Effector memory CD8-positive, alpha-beta T cell (primary cell): Measurements from ENCODE around the gene LNX1.

Source experiments
- ATAC-seq: fragments of 150-1000 bp; cut with Tn5 transposase; replicated peaks from 2 replicates; pipeline ENCODE4 v1.10.0; 2021; ENCODE audit warnings: mild to moderate bottlenecking, moderate library complexity
- DNase-seq, 3 experiments: peaks; one replicate each; pipeline ENCODE4 v3.0.0; 2021
- H3K27ac Mint-ChIP-seq, 2 donors: one replicate each; pipeline ENCODE4 v1.8.0; 2022; ENCODE audit warnings: mild to moderate bottlenecking in 2 of 2, mixed read lengths in 2 of 2, moderate library complexity in 2 of 2
- H3K27me3 Mint-ChIP-seq, 2 donors: one replicate each; pipeline ENCODE4 v1.8.0; 2022; ENCODE audit warnings: mixed read lengths in 2 of 2
- H3K36me3 Mint-ChIP-seq: one replicate; pipeline ENCODE4 v1.8.0; 2022; ENCODE audit warnings: mild to moderate bottlenecking, moderate library complexity, mixed read lengths; ENCODE audit not compliant: insufficient read depth
- H3K4me1 Mint-ChIP-seq, 2 donors: one replicate each; pipeline ENCODE4 v1.8.0; 2022; ENCODE audit warnings: low read depth in 2 of 2, mixed read lengths in 2 of 2
- H3K4me3 Mint-ChIP-seq, 2 donors: one replicate each; pipeline ENCODE4 v1.8.0; 2022; ENCODE audit warnings: mild to moderate bottlenecking in 2 of 2, mixed read lengths in 2 of 2, moderate library complexity in 2 of 2
- H3K9me3 Mint-ChIP-seq, 2 donors: one replicate each; pipeline ENCODE4 v1.8.0; 2022; ENCODE audit warnings: mixed read lengths in 2 of 2
- total RNA-seq, 9 experiments: gene quantifications; one replicate each; lab custom pipeline; 2026; lab: John Stamatoyannopoulos, UW

Gene LNX1
- 0 to 0.66 (median 0.11) reads per million in 9 experiments for total RNA-seq

GRCh38 chr4:53591372-53591892 is at the start of gene LNX1:
Gene LNX1 (minus strand): TSS chr4:53591486. CDS start chr4:53574002, 17,484 bp downstream.
- peak within 1 kb of the TSS; percentile 10 to 30 for H3K4me3 Mint-ChIP-seq
- peaks cover 3 to 8% of the 10 kb centered on the region in 2 donors for H3K4me1 Mint-ChIP-seq
- H3K36me3 Mint-ChIP-seq, result no peaks in the 10 kb centered on the region
- no peak for ATAC-seq
- DNase-seq, result no peak
- H3K27ac Mint-ChIP-seq, result no peak within 1 kb of the TSS
- no peaks in the 10 kb centered on the region for H3K9me3 Mint-ChIP-seq
- peaks cover 29 to 61% of the 10 kb centered on the region in 2 donors for H3K27me3 Mint-ChIP-seq

DNA sequence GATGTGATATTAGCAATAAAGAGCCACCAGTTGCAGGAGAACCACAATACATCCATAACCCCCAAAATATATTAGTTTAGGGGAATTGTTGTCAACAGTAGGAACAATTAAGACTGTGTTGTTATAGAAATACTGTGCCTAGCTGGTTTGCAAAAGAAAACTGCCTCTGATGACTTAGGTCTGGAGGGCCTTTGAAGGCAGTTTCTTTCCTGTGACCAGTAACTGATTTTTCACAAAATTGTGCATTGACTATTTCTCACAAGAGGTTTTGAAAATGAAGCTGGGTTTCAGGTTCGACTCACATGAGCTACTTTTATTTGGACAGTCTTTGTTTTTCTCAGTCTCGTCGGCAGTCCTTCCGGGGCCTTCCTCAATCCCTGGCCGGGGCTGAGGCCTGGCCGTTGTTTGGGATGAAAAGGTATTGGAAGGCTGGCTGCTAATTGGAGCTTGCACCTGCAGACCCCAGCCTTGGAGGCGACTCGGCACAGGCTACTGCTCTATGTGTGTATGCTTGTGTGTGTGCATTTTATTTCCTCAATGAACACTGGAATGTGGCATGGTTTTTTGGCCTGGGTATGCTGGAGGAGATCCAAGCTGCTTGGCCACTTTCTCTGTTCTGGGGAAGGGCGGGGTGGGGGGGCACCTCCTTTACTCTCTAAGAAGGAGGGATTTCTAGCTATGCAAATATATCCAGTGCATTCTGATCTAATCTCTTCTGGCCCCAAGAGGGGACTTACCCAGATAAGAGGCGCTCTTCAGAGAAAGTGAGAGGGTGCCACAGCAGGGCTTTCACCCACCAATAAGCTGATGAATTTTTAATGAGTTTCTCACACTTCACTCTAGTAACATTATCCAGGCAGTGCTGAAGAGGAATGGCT is 49.5 kb upstream of the LNX1 start:
- Mint-ChIP-seq H3K4me3 (no peak overlapping the region), H3K36me3 (no peaks in the 10 kb centered on the region), H3K9me3 (no peaks in the 10 kb centered on the region), H3K4me1 (no peaks in the 10 kb centered on the region), H3K27me3 (peaks cover 7 to 16% of the 10 kb centered on the region in 2 donors), H3K27ac (no peak overlapping the region)
- no peak for ATAC-seq
- no peak for DNase-seq

DNA sequence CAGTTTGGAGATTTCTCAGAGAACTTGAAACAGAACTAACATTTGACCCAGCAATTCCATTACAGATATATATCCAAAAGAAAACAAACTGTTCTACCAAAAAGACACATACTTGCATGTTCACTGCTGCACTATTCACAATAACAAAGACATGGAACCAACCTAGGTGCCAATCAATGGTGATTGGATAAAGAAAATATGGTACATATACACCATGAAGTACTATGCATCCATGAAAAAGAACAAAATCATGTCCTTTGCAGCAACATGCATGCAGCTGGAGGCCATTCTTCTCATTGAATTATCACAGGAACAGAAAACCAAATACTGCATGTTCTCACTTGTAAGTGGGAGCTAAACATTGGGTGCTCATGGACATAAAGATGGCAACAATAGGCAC is 47.6 kb upstream of the LNX1 start:
- Mint-ChIP-seq H3K36me3 (no peaks in the 10 kb centered on the region), H3K27ac (no peak overlapping the region), H3K4me1 (no peaks in the 10 kb centered on the region), H3K4me3 (no peak overlapping the region), H3K9me3 (no peaks in the 10 kb centered on the region), H3K27me3 (peaks cover 9 to 13% of the 10 kb centered on the region in 2 donors)
- ATAC-seq (no peak), DNase-seq (no peak)

GRCh38 chr4:53637348-53637747 is 46.1 kb upstream of the LNX1 start:
- Mint-ChIP-seq H3K4me3 (no peak overlapping the region), H3K9me3 (no peaks in the 10 kb centered on the region), H3K27ac (no peak overlapping the region), H3K36me3 (no peaks in the 10 kb centered on the region), H3K27me3 (peaks cover 20 to 23% of the 10 kb centered on the region in 2 donors), H3K4me1 (no peaks in the 10 kb centered on the region)
- DNase-seq, result no peak
- no peak for ATAC-seq

GRCh38 chr4:53635697-53636483 is 44.6 kb upstream of the LNX1 start:
- no peaks in the 10 kb centered on the region for H3K36me3 Mint-ChIP-seq
- H3K27ac Mint-ChIP-seq, result no peak overlapping the region
- no peaks in the 10 kb centered on the region for H3K4me1 Mint-ChIP-seq
- no peak overlapping the region for H3K4me3 Mint-ChIP-seq
- no peaks in the 10 kb centered on the region for H3K9me3 Mint-ChIP-seq
- peaks cover 20 to 33% of the 10 kb centered on the region in 2 donors for H3K27me3 Mint-ChIP-seq
- ATAC-seq (no peak), DNase-seq (no peak)

GRCh38 chr4:53633608-53634007 is 42.3 kb upstream of the LNX1 start:
- Mint-ChIP-seq H3K27ac (no peak overlapping the region), H3K9me3 (no peaks in the 10 kb centered on the region), H3K4me3 (no peak overlapping the region), H3K27me3 (peaks cover 20 to 40% of the 10 kb centered on the region in 2 donors), H3K36me3 (no peaks in the 10 kb centered on the region), H3K4me1 (no peaks in the 10 kb centered on the region)
- ATAC-seq (no peak), DNase-seq (no peak)

- H3K4me1 Mint-ChIP-seq, result no peaks in the 10 kb centered on the region
- no peak overlapping the region for H3K4me3 Mint-ChIP-seq
- H3K27ac Mint-ChIP-seq, result no peak overlapping the region
- H3K9me3 Mint-ChIP-seq, result no peaks in the 10 kb centered on the region
- peaks cover 19 to 32% of the 10 kb centered on the region in 2 donors for H3K27me3 Mint-ChIP-seq
- no peak for DNase-seq
- H3K36me3 Mint-ChIP-seq, result no peaks in the 10 kb centered on the region
- no peak for ATAC-seq
Observed at GRCh38 chr4:53629296-53629695, 38.0 kb upstream of the LNX1 start.

DNA sequence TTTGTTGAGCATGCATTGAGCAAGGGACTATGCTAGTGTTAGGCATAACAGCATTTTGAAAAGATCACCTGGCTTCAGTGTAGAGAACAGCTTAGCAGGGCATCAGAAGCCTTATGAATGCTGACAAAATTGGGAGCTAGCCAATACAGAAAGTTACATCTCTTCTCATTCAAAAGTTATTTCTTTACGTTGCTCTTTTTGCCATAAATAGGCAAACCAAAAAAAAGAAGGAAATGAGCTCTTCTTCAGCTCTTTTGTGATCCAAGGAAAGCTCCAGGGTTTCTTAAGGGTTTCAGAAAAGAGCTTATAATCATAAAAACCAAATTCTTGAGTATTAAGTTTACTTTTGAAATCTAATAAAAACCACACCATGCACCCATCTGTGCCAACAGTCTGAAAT is 35.2 kb upstream of the LNX1 start:
- Mint-ChIP-seq H3K36me3 (no peaks in the 10 kb centered on the region), H3K27ac (no peak overlapping the region), H3K9me3 (peaks cover 0 to 2% of the 10 kb centered on the region in 2 donors), H3K4me1 (no peaks in the 10 kb centered on the region), H3K4me3 (no peak overlapping the region), H3K27me3 (peaks cover 11 to 14% of the 10 kb centered on the region in 2 donors)
- DNase-seq (no peak), ATAC-seq (no peak)

DNA sequence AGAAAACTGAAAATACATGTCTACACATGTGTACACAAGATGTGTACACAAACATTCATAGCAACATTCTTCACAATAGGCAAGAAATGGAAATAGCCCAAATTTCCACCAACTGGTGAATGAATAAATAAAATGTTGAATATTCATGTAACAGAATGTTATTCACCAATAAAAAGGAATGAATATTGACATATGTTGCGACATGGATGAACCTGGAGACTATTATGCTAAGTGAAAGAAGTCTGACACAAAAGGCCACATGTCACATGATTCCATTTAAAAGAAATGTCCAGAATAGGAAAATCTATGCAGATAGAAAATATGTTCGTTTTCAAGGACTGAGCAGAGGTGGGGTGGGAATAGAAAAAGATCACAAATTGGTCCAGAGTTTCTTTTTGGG is 34.6 kb upstream of the LNX1 start:
- Mint-ChIP-seq H3K4me3 (no peak overlapping the region), H3K4me1 (no peaks in the 10 kb centered on the region), H3K36me3 (no peaks in the 10 kb centered on the region), H3K27ac (no peak overlapping the region), H3K27me3 (peaks cover 8 to 11% of the 10 kb centered on the region in 2 donors), H3K9me3 (peaks cover 0 to 2% of the 10 kb centered on the region in 2 donors)
- DNase-seq (no peak), ATAC-seq (no peak)

DNA sequence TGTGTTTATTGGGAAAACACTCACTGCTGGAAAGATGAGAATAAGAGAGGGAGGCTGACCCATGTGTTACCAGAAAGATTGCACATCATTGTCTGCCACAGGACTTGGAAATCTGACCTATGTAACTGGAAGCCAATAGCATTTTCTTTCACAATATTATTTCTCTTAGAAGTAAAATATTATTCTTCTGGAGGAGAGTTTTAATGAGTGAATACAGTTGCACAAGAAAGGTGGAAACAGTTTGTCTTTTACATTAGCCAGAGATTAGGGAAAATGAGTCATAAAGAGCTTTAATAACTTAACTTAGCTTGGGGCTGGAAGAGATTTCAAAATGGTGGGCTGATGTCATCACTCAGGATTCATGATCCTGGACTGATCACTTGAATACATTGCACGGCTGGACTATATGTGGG is 31.5 kb upstream of the LNX1 start:
- DNase-seq (no peak), ATAC-seq (no peak)
- Mint-ChIP-seq H3K36me3 (no peaks in the 10 kb centered on the region), H3K4me1 (no peaks in the 10 kb centered on the region), H3K27ac (no peak overlapping the region), H3K9me3 (peaks cover 0 to 2% of the 10 kb centered on the region in 2 donors), H3K27me3 (peaks cover 0 to 2% of the 10 kb centered on the region in 2 donors), H3K4me3 (no peak overlapping the region)

GRCh38 chr4:53620956-53621355 is 29.7 kb upstream of the LNX1 start:
- DNase-seq, result no peak
- Mint-ChIP-seq H3K27me3 (no peaks in the 10 kb centered on the region), H3K9me3 (peaks cover 0 to 2% of the 10 kb centered on the region in 2 donors), H3K27ac (no peak overlapping the region), H3K4me3 (no peak overlapping the region), H3K36me3 (no peaks in the 10 kb centered on the region), H3K4me1 (no peaks in the 10 kb centered on the region)
- ATAC-seq, result no peak

GRCh38 chr4:53619431-53619830 is 28.1 kb upstream of the LNX1 start:
- Mint-ChIP-seq H3K4me1 (no peaks in the 10 kb centered on the region), H3K27me3 (no peaks in the 10 kb centered on the region), H3K36me3 (no peaks in the 10 kb centered on the region), H3K4me3 (no peak overlapping the region), H3K27ac (no peak overlapping the region), H3K9me3 (peaks cover 0 to 2% of the 10 kb centered on the region in 2 donors)
- DNase-seq, result no peak
- no peak for ATAC-seq

- no peak overlapping the region for H3K27ac Mint-ChIP-seq
- no peak overlapping the region for H3K4me3 Mint-ChIP-seq
- no peaks in the 10 kb centered on the region for H3K36me3 Mint-ChIP-seq
- ATAC-seq (no peak), DNase-seq (no peak)
- H3K4me1 Mint-ChIP-seq, result no peaks in the 10 kb centered on the region
- no peaks in the 10 kb centered on the region for H3K27me3 Mint-ChIP-seq
- peaks cover 0 to 2% of the 10 kb centered on the region in 2 donors for H3K9me3 Mint-ChIP-seq
Observed at GRCh38 chr4:53618321-53618720, 27.0 kb upstream of the LNX1 start.
